ENCODE measurements around the gene INSC. TPM values are rescaled to one million over a fixed set of nuclear protein-coding genes. Genes with fewer than 3 reads are reported as not detected.

The INSC gene
- total RNA-seq, 2 donors from 2014 or later = 1.0 TPM; not detected in 1

DNA sequence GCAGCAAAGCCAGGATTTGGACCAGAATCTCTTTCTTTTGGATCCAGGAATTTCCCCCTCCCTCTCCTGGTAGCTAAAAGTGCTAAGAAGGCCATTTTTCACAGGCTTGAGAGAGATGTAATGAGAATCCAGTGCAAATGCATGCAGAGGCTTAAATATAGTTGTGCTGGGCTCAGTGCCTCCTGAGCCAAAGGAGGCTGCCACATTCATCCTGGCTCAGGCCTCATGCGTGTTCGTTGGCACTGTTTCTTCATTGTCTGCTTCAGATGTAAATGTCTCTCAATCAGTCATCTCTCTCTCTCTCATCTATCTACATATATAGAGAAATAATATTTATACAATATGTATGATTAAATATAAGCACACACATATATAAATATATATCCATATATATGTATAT is 83.6 kb downstream of the INSC start:
- Histone ChIP-seq H3K9me3 (no peaks in the 10 kb centered on the region), H3K36me3 (no peaks in the 10 kb centered on the region), H3K4me1 (peaks cover 0 to 5% of the 10 kb centered on the region in 2 donors), H3K4me3 (no peak overlapping the region), H3K27ac (no peak overlapping the region), H3K27me3 (no peaks in the 10 kb centered on the region)
- no peak for TF ChIP-seq CTCF (IDR thresholded peaks at IDR 0.05)
- DNase-seq (ENCODE audit: low spot score) = no peak

DNA sequence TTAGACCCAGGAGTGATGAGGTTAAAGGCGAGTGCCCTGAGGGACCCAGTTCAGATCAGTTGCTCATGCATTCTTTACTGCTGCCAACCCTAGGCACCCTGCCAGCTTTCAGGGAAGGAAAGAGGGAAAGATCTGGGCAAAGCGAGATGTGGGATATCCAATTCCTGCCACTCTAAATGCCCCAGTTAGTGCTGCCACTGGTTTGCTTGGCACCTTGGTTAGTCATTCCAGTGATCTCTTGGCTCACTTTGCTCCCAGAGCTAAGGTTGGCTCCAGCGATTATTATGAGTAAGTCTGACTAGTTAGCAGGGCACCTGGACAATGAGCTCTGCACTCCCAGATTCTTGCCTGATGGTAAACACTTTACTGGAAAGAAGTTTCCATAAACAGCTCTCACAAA is 85.0 kb downstream of the INSC start:
- DNase-seq (ENCODE audit: low spot score) = no peak
- no peak overlapping the region for H3K27ac ChIP-seq
- no peak overlapping the region for H3K4me3 ChIP-seq
- H3K9me3 ChIP-seq = no peaks in the 10 kb centered on the region
- peaks cover 0 to 5% of the 10 kb centered on the region in 2 donors for H3K4me1 ChIP-seq
- no peaks in the 10 kb centered on the region for H3K36me3 ChIP-seq
- H3K27me3 ChIP-seq = no peaks in the 10 kb centered on the region
- TF ChIP-seq CTCF (IDR thresholded peaks at IDR 0.05) = no peak

GRCh38 chr11:15200696-15201095 is 86.0 kb downstream of the INSC start:
- peaks cover 0 to 5% of the 10 kb centered on the region in 2 donors for H3K4me1 ChIP-seq
- H3K4me3 ChIP-seq = no peak overlapping the region
- H3K36me3 ChIP-seq = no peaks in the 10 kb centered on the region
- no peaks in the 10 kb centered on the region for H3K27me3 ChIP-seq
- no peak for TF ChIP-seq CTCF (IDR thresholded peaks at IDR 0.05)
- no peak overlapping the region for H3K27ac ChIP-seq
- no peaks in the 10 kb centered on the region for H3K9me3 ChIP-seq
- no peak for DNase-seq (ENCODE audit: low spot score)

GRCh38 chr11:15201586-15201985 is 86.9 kb downstream of the INSC start:
- H3K27me3 ChIP-seq = no peaks in the 10 kb centered on the region
- H3K4me1 ChIP-seq = peaks cover 0 to 5% of the 10 kb centered on the region in 2 donors
- H3K9me3 ChIP-seq = no peaks in the 10 kb centered on the region
- H3K4me3 ChIP-seq = no peak overlapping the region
- TF ChIP-seq CTCF (IDR thresholded peaks at IDR 0.05) = no peak
- H3K27ac ChIP-seq = no peak overlapping the region
- no peaks in the 10 kb centered on the region for H3K36me3 ChIP-seq
- DNase-seq (ENCODE audit: low spot score) = no peak

DNA sequence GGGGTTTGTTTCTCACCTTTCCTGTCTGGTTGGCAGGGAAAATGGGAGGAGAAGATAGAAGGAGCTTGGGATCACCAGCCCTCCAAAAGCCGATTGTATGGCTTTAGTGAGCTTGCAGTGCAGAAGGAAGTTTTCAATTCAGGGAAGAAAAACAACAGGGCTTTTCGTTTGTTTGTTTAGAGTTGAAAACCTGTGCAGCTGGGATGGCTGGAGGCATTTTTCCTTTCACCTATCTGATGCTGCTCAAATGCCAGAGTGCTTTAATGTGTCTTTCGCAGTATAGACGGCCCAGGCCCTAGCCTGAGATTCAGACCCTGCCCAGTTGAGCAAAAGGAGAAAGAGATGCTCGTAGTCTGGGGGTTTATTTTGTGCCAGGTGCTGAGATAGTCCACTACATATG is 87.9 kb downstream of the INSC start:
- Histone ChIP-seq H3K27me3 (no peaks in the 10 kb centered on the region), H3K9me3 (no peaks in the 10 kb centered on the region), H3K4me3 (no peak overlapping the region), H3K4me1 (peaks cover 0 to 5% of the 10 kb centered on the region in 2 donors), H3K27ac (no peak overlapping the region), H3K36me3 (no peaks in the 10 kb centered on the region)
- DNase-seq (ENCODE audit: low spot score) = no peak
- TF ChIP-seq CTCF (IDR thresholded peaks at IDR 0.05) = no peak

- TF ChIP-seq CTCF (IDR thresholded peaks at IDR 0.05) = no peak
- Histone ChIP-seq H3K27me3 (no peaks in the 10 kb centered on the region), H3K27ac (no peak overlapping the region), H3K9me3 (no peaks in the 10 kb centered on the region), H3K4me3 (no peak overlapping the region), H3K36me3 (no peaks in the 10 kb centered on the region), H3K4me1 (no peaks in the 10 kb centered on the region)
- no peak for DNase-seq (ENCODE audit: low spot score)
These were observed 90.0 kb downstream of the INSC start for GRCh38 chr11:15204711-15205110.

All from right atrium auricular region (tissue), 2 donors.